Ovary (tissue), 9 donors: ENCODE data around the gene IQCN. TPM values are rescaled to one million over a fixed set of nuclear protein-coding genes. Genes with fewer than 3 reads are reported as not detected.
A peak's percentile ranks its signal among the peaks of the same experiment; 100 is the strongest.

ENCODE experiments used
- DNase-seq, 5 donors: peaks; one replicate each; pipeline ENCODE4 v3.0.0-alpha.2; 2019 to 2020
- H3K27ac ChIP-seq, 2 donors: fragments of 200-600 bp; one replicate each; pipeline versions ENCODE4 v1.5.1 to v1.8.0; 2019 to 2022
- H3K27me3 ChIP-seq: fragments of 200-600 bp; one replicate; pipeline ENCODE4 v1.8.0; 2022
- H3K36me3 ChIP-seq: fragments of 200-600 bp; sonication (generic); one replicate; pipeline ENCODE4 v1.5.1; 2019
- H3K4me1 ChIP-seq: one replicate; pipeline ENCODE4 v1.8.1; 2013; ENCODE audit warnings: mild to moderate bottlenecking, moderate library complexity; ENCODE audit not compliant: insufficient read depth
- H3K4me3 ChIP-seq: fragments of 200-600 bp; sonication (generic); one replicate; pipeline ENCODE4 v1.5.1; 2017
- H3K9me3 ChIP-seq, 2 donors: fragments of 200-600 bp in 1 of 2; sonication (generic) in 1 of 2; one replicate each; pipeline versions ENCODE4 v1.5.1 to v1.8.1; 2013 to 2019; ENCODE audit warnings: mild to moderate bottlenecking in 1 of 2, moderate library complexity in 1 of 2
- CTCF ChIP-seq, 3 donors: fragments of 450-650 bp in 2 of 3; fragments of 200-600 bp in 1 of 3; IDR thresholded peaks; one replicate each; pipeline versions ENCODE4 v1.5.1 to v1.8.0; 2016 to 2022; ENCODE audit warnings: antibody characterized with exemption in 3 of 3, mild to moderate bottlenecking in 1 of 3
- EP300 ChIP-seq: sonication (generic); formaldehyde crosslinking; IDR thresholded peaks from one replicate; pipeline ENCODE4 v1.6.1; 2017; ENCODE audit warnings: antibody characterized with exemption
- POLR2A ChIP-seq: fragments of 450-650 bp; IDR thresholded peaks from one replicate; pipeline ENCODE4 v1.6.1; 2017; ENCODE audit warnings: antibody characterized with exemption, mild to moderate bottlenecking, moderate library complexity
- WGBS, 3 donors: extraction: QIAGEN DNeasy Blood & Tissue Kit in 1 of 3; methylation state at CpG; one replicate each; pipeline versions ENCODE4 v1.1.5 to v1.1.7; 2013 to 2017; 5-methylcytosine and 5-hydroxymethylcytosine counted together
- intact Hi-C, 4 donors: fragments of 100-400 bp; cut with DNase I; formaldehyde crosslinking; loops; one replicate each; pipeline versions ENCODE4 v1.11.0 to v1.15.1; 2022 to 2023
- polyA plus RNA-seq, 2 donors: library from polyadenylated mRNA; stranded (reverse); fragments of 200-250 nt in 1 of 2; fragments of 350-450 nt in 1 of 2; fragmentation: Illumina TruSeq in 1 of 2; extraction: RNeasy Lipid Tissue Mini Kit (QIAGEN cat#74804) in 1 of 2; gene quantifications; one replicate each; pipeline ENCODE4 v1.2.3, GENCODE V29; 2013 to 2014
- total RNA-seq, 7 donors: library from RNA; depleted of rRNA in 2 of 7; stranded (reverse); fragments of >200 nt in 2 of 7; fragmentation: NEBNext Ultra II Directional in 3 of 7; extraction: Animal tissue kit (Norgen Biotek cat#: 25700) in 3 of 7; gene quantifications; one replicate each; pipeline versions ENCODE4 v1.1.0 to v1.2.4, GENCODE V29; 2016 to 2023
- donor health status: DM: no; HTN: no; CAD: no; lungs with moderate emphysema.
- donor health status: DM: no; HTN: no; CAD: no.
- donor health status: Bipolar disorder and iron deficiency.
- donor health status: DM: yes; HTN: yes; CAD: no.
- donor health status: DM: no; HTN: no; CAD: no.
- donor health status: DM: yes; HTN: yes; CAD: no.

IQCN gene
- total and polyA plus RNA-seq, 9 donors: 2.5 to 18.4 (median 10.8) TPM

- DNase-seq: peak in 4 of 5 donors; percentile 9 to 37 (median 26)
- no peak for TF ChIP-seq CTCF (IDR thresholded peaks at IDR 0.05)
- no peak for TF ChIP-seq EP300
- TF ChIP-seq POLR2A: no peak
- no peaks in the 10 kb centered on the region for H3K9me3 ChIP-seq
- intact Hi-C loops: loop anchor here in 1 of 4 donors (10.0 kb wide), 1 partner anchor 49 kb away; no protein-coding TSS in a partner anchor
- H3K4me3 ChIP-seq: no peak overlapping the region
- H3K36me3 ChIP-seq: no peaks in the 10 kb centered on the region
- H3K27me3 ChIP-seq: no peaks in the 10 kb centered on the region
- no peaks in the 10 kb centered on the region for H3K4me1 ChIP-seq
- WGBS, 3 donors: 73 to 82% (median 79%) methylated on average over 14 to 16 of the region's 16 CpGs
- H3K27ac ChIP-seq: no peak overlapping the region
Observed at GRCh38 chr19:18263324-18264136, 10.7 kb downstream of the IQCN start.

- peak in 2 of 5 donors; percentile 7 to 24 for DNase-seq
- H3K36me3 ChIP-seq: no peaks in the 10 kb centered on the region
- WGBS, 3 donors: 89 to 95% (median 90%) methylated on average over 10 of the region's 10 CpGs
- no peaks in the 10 kb centered on the region for H3K9me3 ChIP-seq
- H3K4me3 ChIP-seq: no peak overlapping the region
- TF ChIP-seq CTCF (IDR thresholded peaks at IDR 0.05): no peak
- no peak for TF ChIP-seq EP300
- TF ChIP-seq POLR2A: no peak
- intact Hi-C loops: loop anchor here in 1 of 4 donors (10.0 kb wide), 1 partner anchor 48 kb away; no protein-coding TSS in a partner anchor
- no peaks in the 10 kb centered on the region for H3K27me3 ChIP-seq
- H3K27ac ChIP-seq: no peak overlapping the region
- H3K4me1 ChIP-seq: no peaks in the 10 kb centered on the region
Observed at GRCh38 chr19:18262917-18263316, 11.3 kb downstream of the IQCN start.

- Histone ChIP-seq H3K36me3 (no peaks in the 10 kb centered on the region), H3K4me1 (no peaks in the 10 kb centered on the region), H3K9me3 (no peaks in the 10 kb centered on the region), H3K27ac (no peak overlapping the region), H3K27me3 (no peaks in the 10 kb centered on the region), H3K4me3 (no peak overlapping the region)
- DNase-seq: peak in 1 of 5 donors; percentile 23
- TF ChIP-seq CTCF (IDR thresholded peaks at IDR 0.05): no peak
- TF ChIP-seq EP300: no peak
- TF ChIP-seq POLR2A: no peak
- intact Hi-C loops: loop anchor here in 1 of 4 donors (10.0 kb wide), 1 partner anchor 47 kb away; no protein-coding TSS in a partner anchor
Observed at GRCh38 chr19:18262144-18262543, 12.1 kb downstream of the IQCN start.

GRCh38 chr19:18261474-18261873 lies 12.8 kb downstream of the IQCN start:
- no peak for DNase-seq
- H3K4me3 ChIP-seq: no peak overlapping the region
- 94 to 98% (median 94%) methylated on average over 2 of the region's 2 CpGs for WGBS, 3 donors
- no peaks in the 10 kb centered on the region for H3K4me1 ChIP-seq
- intact Hi-C loops: loop anchor here in 1 of 4 donors (10.0 kb wide), 1 partner anchor 47 kb away; no protein-coding TSS in a partner anchor
- H3K27me3 ChIP-seq: no peaks in the 10 kb centered on the region
- no peak overlapping the region for H3K27ac ChIP-seq
- H3K36me3 ChIP-seq: no peaks in the 10 kb centered on the region
- TF ChIP-seq POLR2A: no peak
- no peaks in the 10 kb centered on the region for H3K9me3 ChIP-seq

- Histone ChIP-seq H3K9me3 (no peaks in the 10 kb centered on the region), H3K36me3 (no peaks in the 10 kb centered on the region), H3K4me3 (no peak overlapping the region), H3K27ac (no peak overlapping the region), H3K4me1 (no peaks in the 10 kb centered on the region), H3K27me3 (no peaks in the 10 kb centered on the region)
- intact Hi-C loops: loop anchor here in 2 of 4 donors (10.0 kb wide), 4 partner anchors 45 to 255 kb away; partner anchors contain the start of genes ARRDC2 (in 1 of the 2) and MPV17L2 (in 1 of the 2)
- TF ChIP-seq CTCF (IDR thresholded peaks at IDR 0.05): no peak
- TF ChIP-seq POLR2A: no peak
- TF ChIP-seq EP300: no peak
- DNase-seq: no peak
- WGBS, 3 donors: 87 to 94% (median 90%) methylated on average over 4 of the region's 4 CpGs
Observed at GRCh38 chr19:18259893-18260292, 14.4 kb downstream of the IQCN start.
